ENCODE results near the gene C4orf50.

Gene C4orf50

DNA sequence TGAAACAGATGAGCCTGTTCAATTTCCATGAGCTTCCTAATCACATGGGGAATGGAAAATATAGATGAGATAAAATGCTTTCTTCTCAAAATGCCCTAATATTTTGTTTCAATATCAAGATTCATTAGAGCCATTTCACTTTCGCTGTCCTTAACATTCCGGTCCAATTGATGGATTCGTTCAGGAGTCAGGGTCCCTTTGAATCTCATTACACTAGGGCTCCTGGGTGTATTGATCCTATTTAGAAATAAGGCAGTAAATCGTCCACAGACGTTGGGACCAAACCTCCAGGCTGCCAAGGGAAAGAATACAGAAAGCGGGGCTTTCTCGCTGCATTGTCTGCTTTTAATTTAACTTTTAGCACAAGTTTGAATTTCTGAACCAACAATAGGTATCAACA is 104.8 kb downstream of the C4orf50 start:
- no peak overlapping the region for H2AFZ ChIP-seq (ENCODE audit: low read length)
- no peaks in the 10 kb centered on the region for H4K20me1 ChIP-seq (ENCODE audit: insufficient read depth, low read length)
- no peaks in the 10 kb centered on the region for H3K4me1 ChIP-seq (ENCODE audit: insufficient read depth, low read length, severe bottlenecking)
- no peak overlapping the region for H3K9ac ChIP-seq (ENCODE audit: low read length)
- TF ChIP-seq, protein P1, sequence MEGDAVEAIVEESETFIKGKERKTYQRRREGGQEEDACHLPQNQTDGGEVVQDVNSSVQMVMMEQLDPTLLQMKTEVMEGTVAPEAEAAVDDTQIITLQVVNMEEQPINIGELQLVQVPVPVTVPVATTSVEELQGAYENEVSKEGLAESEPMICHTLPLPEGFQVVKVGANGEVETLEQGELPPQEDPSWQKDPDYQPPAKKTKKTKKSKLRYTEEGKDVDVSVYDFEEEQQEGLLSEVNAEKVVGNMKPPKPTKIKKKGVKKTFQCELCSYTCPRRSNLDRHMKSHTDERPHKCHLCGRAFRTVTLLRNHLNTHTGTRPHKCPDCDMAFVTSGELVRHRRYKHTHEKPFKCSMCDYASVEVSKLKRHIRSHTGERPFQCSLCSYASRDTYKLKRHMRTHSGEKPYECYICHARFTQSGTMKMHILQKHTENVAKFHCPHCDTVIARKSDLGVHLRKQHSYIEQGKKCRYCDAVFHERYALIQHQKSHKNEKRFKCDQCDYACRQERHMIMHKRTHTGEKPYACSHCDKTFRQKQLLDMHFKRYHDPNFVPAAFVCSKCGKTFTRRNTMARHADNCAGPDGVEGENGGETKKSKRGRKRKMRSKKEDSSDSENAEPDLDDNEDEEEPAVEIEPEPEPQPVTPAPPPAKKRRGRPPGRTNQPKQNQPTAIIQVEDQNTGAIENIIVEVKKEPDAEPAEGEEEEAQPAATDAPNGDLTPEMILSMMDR (IDR thresholded peaks at IDR 0.05; ENCODE audit: low read length): no peak
- no peak for TF ChIP-seq EZH2 (IDR thresholded peaks at IDR 0.05; ENCODE audit: borderline replicate concordance, low read length)
- H3K9me2 ChIP-seq (ENCODE audit: low read depth, low read length): no peaks in the 10 kb centered on the region
- H3K27ac ChIP-seq (ENCODE audit: low read depth, low read length, poor library complexity, severe bottlenecking): no peak overlapping the region
- no peak overlapping the region for H3K4me2 ChIP-seq (ENCODE audit: low read length)
- H3K27me3 ChIP-seq (ENCODE audit: insufficient read depth, low read length): no peaks in the 10 kb centered on the region
- H3K9me3 ChIP-seq (ENCODE audit: low read length): no peaks in the 10 kb centered on the region
- H3F3A ChIP-seq (ENCODE audit: insufficient read depth, low read length): no peaks in the 10 kb centered on the region
- H3K36me3 ChIP-seq (ENCODE audit: insufficient read depth, low read length): no peaks in the 10 kb centered on the region
- H3K79me2 ChIP-seq (ENCODE audit: insufficient read depth, low read length): no peaks in the 10 kb centered on the region
- no peak overlapping the region for H3K4me3 ChIP-seq (ENCODE audit: low read depth, low read length, poor library complexity, severe bottlenecking)

DNA sequence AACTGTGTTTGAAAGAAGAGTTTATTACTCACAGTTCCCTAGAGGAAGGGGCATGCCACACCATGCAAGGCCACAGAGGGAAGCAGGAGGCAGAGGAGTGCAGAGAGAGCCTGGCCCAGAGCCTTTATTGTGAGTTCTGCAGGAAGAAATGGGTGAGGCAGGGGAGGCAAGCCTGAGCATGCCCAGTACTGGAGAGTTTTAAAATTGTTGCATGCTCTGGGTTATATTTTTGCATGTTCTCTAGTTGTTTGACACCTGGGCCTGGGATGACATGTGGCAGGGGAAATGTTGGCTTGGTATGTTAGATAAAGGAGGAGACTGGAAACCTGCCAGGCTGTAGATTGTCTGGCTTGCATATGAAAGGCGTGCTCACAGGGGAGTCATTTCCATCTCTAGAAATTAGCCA is 105.6 kb downstream of the C4orf50 start:
- no peak overlapping the region for H3K4me3 ChIP-seq (ENCODE audit: low read depth, low read length, poor library complexity, severe bottlenecking)
- no peaks in the 10 kb centered on the region for H3K4me1 ChIP-seq (ENCODE audit: insufficient read depth, low read length, severe bottlenecking)
- TF ChIP-seq, protein P1 (IDR thresholded peaks at IDR 0.05; ENCODE audit: low read length): no peak
- TF ChIP-seq EZH2 (IDR thresholded peaks at IDR 0.05; ENCODE audit: borderline replicate concordance, low read length): no peak
- no peak overlapping the region for H2AFZ ChIP-seq (ENCODE audit: low read length)
- H3F3A ChIP-seq (ENCODE audit: insufficient read depth, low read length): no peaks in the 10 kb centered on the region
- H3K27me3 ChIP-seq (ENCODE audit: insufficient read depth, low read length): no peaks in the 10 kb centered on the region
- H3K9me3 ChIP-seq (ENCODE audit: low read length): no peaks in the 10 kb centered on the region
- H3K79me2 ChIP-seq (ENCODE audit: insufficient read depth, low read length): no peaks in the 10 kb centered on the region
- H3K4me2 ChIP-seq (ENCODE audit: low read length): no peak overlapping the region
- H4K20me1 ChIP-seq (ENCODE audit: insufficient read depth, low read length): no peaks in the 10 kb centered on the region
- H3K9me2 ChIP-seq (ENCODE audit: low read depth, low read length): no peaks in the 10 kb centered on the region
- no peaks in the 10 kb centered on the region for H3K36me3 ChIP-seq (ENCODE audit: insufficient read depth, low read length)
- no peak overlapping the region for H3K27ac ChIP-seq (ENCODE audit: low read depth, low read length, poor library complexity, severe bottlenecking)
- H3K9ac ChIP-seq (ENCODE audit: low read length): no peak overlapping the region

DNA sequence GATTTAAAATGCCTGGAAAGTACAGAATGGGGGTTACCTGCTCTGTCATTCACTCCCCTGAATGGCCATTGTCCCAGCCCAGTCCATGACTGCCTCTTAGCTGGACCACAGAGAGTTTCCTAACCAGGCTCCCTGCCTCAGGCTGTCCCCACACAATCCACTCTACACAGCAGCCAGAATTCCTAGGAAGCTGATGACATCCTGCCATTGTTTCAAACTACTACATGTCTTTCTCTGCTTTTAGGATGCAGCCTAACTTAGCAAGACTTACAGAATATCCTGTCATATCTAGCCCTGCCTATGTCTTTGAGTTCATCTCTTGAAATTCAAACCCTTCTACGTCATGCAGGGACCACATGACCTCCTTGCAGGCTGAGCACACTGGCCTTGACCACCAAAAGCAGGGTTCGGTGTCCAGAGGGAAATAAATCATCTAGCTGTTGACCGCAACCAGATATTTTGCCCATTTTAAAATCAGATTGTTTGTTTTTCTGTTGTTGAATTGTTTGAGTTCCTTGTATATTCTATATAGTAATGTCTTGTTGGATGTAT is 109.3 kb downstream of the C4orf50 start:
- H3K27me3 ChIP-seq (ENCODE audit: insufficient read depth, low read length): no peaks in the 10 kb centered on the region
- no peak overlapping the region for H2AFZ ChIP-seq (ENCODE audit: low read length)
- H3K9me3 ChIP-seq (ENCODE audit: low read length): no peaks in the 10 kb centered on the region
- no peaks in the 10 kb centered on the region for H3K9me2 ChIP-seq (ENCODE audit: low read depth, low read length)
- no peak overlapping the region for H3K4me3 ChIP-seq (ENCODE audit: low read depth, low read length, poor library complexity, severe bottlenecking)
- no peaks in the 10 kb centered on the region for H3K4me1 ChIP-seq (ENCODE audit: insufficient read depth, low read length, severe bottlenecking)
- no peaks in the 10 kb centered on the region for H3K79me2 ChIP-seq (ENCODE audit: insufficient read depth, low read length)
- no peaks in the 10 kb centered on the region for H3K36me3 ChIP-seq (ENCODE audit: insufficient read depth, low read length)
- no peak overlapping the region for H3K27ac ChIP-seq (ENCODE audit: low read depth, low read length, poor library complexity, severe bottlenecking)
- H4K20me1 ChIP-seq (ENCODE audit: insufficient read depth, low read length): no peaks in the 10 kb centered on the region
- TF ChIP-seq EZH2 (IDR thresholded peaks at IDR 0.05; ENCODE audit: borderline replicate concordance, low read length): no peak
- TF ChIP-seq, protein P1 (IDR thresholded peaks at IDR 0.05; ENCODE audit: low read length): no peak
- no peak overlapping the region for H3K4me2 ChIP-seq (ENCODE audit: low read length)
- H3F3A ChIP-seq (ENCODE audit: insufficient read depth, low read length): no peaks in the 10 kb centered on the region
- H3K9ac ChIP-seq (ENCODE audit: low read length): no peak overlapping the region

Data from OCI-LY1 (cell line).